GM19468 (cell line): ENCODE data around the gene AKAP5.
A peak's percentile ranks its signal among the peaks of the same experiment; 100 is the strongest.
"Not testable (repeated sequence)": the region's sequence is repeated elsewhere in the genome, so short reads cannot be mapped to it uniquely, and the experiment has no call there.

ENCODE experiments used
- ATAC-seq: cut with Tn5 transposase; IDR thresholded peaks from one replicate; pipeline ENCODE4 v1.9.1; 2021; ENCODE audit warnings: mild to moderate bottlenecking, moderate library complexity, moderate number of reproducible peaks; ENCODE audit not compliant: unreplicated experiment; ENCODE audit errors: extremely low read depth

The AKAP5 gene

DNA sequence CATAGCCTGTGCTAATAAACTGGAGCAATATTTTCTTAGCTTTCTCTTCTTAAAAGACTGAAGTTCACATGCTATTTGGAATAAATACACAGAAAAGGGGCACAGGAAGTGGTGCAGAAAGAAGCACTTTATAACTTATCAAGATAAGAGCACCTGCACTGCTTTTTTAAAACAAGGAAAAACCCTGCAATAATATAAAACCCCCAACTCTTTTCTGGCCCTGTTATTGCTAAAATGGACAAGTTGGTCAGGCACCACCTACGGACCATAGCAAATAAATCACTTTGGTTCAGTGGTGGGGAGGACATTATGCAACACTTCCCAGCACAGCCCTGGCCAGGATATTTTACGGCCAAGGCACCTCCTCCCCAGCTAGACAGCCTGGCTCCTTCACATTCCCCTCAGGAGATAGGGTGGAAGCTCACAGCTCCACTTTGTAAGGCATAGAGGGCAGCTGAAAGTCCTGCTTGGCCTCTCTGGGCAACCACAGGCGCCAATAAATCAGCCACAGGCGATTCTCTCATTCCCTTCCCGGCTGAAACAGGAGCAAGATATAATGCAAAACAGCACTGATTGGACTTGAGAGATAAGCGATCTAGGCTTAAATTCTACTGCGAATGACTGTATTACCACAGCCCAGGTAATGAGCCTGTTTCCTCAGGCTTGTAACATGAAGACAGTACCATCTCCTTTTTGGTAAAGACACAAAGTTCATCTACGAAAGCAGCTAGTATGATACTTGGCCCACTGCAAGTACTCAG is 36.3 kb downstream of the AKAP5 start:
- ATAC-seq: no peak

DNA sequence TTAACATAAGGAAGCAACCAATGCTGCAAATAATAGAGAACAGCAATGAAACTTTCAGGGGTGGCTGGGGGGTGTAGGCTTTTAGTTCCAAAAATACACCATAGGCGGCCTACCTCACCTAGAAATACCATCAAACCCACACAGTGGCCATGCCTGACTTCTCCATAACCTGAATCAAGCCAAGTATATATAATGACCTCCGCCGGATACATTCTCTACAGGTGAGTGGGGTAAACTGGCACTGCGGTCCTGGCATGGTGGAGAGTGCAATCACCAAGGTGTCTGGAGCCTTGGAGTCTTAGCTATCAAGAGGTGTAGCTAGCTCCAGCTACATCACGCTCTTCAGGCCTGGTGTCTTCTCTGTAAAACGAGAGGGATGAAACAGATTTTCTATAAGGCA is 37.2 kb downstream of the AKAP5 start:
- no peak for ATAC-seq

DNA sequence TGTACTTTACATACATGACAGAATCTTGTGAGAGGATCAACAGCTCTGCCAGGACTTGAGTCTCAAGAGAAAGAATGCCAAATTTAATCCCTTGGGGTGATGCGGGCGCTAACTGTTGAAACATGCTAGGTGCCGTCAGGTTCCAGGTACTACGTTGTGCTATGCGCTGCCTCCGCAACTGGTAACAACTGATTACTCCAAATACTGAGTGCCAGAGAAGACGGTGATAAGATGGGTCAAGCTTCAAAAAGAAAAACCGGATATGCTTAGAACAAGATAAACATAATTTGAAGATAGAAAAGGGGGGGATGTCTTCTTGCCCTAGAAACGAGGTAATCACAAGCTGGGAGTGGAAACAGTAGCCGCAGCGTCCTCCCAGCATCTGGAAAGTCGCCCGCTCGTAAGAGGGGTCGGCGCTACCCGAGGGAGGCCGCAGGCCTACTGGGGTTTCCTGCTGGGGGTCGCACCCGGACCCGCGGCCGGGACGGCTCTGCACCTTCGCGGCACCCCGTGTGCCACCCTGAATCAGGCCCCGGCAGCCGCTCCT is 37.7 kb downstream of the AKAP5 start:
- ATAC-seq: no peak

DNA sequence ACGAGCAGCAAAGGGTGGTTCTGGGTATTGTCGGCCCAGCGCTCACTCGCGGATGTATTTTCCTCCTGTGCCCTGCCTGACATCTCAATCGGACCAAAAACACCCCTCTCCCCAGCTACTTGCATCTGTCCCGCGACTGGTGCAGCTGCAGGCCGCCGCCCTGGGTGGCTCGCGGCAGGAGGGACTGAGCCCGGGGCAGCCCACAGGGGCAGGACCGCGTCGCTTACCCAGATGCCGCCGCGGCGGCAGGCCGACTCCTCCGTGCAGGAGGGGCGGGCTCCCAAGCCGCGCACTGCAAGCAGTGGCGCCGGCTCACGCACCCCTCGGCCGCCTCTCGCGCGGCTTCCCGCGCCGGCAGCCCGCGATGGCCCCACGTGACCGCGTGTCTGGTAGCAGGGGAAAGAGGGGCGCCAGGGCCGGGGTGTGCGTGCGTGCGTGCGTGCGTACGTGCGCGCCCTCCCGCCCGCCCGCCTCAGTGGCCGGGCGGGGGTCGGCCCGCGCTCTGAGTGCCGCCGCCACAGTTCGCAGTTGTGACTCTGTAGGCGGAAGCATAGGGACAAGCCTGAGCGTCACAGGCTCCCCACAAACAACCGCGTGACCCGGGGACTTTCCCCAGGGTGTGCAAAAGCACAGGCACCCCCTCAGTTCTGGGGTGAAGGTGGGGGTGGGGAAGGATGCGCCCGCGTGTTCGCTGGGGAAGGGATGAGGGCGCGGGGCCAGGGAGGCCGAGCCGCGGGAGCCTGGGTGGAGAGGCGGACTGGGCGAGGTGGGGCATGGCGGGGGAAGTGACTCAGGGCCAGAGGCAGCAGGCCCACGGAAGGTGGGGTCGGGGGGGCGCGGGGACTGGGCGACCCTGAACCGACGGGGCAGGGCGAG is 38.4 kb downstream of the AKAP5 start, which contains the start of gene ZBTB25:
Gene ZBTB25, minus strand, starts transcription at position 405 of the 876 bp plus-strand sequence. CDS start 13,305 bp downstream, outside the sequence.
- peak; percentile 56 for ATAC-seq

DNA sequence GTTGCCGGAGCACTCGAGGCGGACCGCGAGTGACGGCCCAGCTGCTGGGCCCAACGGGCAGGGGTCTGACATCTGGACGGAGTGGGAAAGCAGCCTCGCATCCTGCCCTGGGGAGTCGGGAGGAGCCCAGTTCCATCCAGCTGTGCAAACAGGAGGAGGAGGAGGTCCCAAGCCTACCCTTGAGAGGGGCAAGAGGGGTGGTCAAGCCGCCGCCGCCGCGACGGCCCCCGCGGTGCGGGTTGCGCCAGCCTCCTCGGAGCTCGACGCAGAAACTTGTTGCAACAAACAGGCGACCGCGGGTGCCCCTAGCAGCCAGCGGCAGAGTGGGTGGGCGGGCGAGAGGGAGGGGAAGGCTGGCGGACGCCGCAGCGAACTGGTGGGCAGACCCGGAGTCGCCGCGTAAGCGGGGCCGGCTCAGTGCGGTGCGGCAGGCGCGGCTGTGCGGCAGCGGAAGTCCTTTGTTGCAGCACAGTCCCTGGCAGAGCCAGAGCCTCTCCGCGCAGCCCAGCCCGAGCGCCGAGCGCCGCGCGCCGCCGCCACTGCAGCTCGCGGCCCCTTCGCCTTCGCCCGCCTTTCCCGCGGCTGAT is 39.1 kb downstream of the AKAP5 start, which contains the start of gene ZBTB1:
Gene ZBTB1, plus strand, starts transcription at position 461 of the 587 bp plus-strand sequence. CDS start 16,735 bp downstream, outside the sequence.
- no peak for ATAC-seq

DNA sequence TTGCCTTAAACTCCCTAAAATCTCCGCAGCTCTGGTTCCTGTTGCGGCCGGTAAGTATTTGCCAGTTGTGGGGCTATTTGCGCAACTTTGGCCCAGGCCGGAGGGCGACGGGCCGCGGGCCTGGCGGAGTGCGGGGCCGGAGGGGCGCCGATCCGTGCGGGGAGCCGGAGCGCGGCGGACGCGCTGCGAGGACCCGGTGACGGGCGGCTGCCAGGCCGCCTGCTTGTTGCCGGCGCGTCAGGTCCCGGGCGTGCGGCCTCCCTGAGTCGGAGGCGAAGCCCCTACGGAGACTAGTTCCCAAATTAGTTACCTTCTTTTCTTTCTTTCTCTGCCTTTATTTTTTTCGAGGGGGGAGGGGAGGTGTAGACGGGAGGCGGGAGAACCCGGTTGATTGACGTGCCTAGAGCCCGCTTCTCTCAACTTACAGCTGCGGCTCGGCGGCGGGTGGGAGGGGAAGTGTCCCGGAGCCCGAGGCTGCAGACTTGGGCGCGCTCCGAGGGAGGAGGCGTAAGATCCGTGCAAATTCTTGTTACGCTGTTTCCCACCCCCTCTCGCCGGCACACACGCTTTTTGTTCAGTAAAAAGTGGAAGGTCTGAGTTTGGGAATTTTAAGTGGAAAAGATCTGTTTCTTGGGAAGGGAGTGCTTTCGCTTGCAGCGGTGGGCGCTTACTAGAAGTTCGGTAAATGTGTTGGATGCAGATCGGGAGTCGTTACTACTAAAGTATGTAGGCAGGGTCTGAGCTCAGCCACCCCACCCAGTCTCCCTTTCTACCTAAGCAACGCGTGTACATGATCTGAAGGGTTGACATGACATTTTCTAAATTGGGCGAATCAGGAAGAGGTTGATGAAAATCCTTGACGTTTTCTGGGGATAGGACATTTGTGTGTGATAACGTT is 39.8 kb downstream of the AKAP5 start:
- ATAC-seq: no peak

DNA sequence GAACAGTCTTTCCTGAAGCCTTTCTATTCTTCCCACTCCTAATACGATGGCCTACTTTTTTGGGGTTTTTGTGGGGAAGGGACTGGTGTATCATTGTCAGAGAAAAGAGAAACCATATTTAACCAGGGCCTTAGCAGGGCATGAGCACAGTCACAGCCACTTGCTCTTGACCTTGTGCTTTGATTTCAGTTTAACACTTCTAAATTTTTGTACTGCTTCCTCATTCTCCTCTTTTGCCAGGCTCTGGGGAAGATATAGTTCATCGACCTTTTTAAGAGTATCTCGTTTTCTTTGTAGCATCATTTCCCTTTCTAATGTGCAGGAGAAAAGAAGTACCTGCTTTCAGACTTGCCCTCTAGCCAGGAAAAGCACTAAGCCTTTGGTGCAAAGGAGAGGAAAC is 41.4 kb downstream of the AKAP5 start:
- ATAC-seq: no peak

DNA sequence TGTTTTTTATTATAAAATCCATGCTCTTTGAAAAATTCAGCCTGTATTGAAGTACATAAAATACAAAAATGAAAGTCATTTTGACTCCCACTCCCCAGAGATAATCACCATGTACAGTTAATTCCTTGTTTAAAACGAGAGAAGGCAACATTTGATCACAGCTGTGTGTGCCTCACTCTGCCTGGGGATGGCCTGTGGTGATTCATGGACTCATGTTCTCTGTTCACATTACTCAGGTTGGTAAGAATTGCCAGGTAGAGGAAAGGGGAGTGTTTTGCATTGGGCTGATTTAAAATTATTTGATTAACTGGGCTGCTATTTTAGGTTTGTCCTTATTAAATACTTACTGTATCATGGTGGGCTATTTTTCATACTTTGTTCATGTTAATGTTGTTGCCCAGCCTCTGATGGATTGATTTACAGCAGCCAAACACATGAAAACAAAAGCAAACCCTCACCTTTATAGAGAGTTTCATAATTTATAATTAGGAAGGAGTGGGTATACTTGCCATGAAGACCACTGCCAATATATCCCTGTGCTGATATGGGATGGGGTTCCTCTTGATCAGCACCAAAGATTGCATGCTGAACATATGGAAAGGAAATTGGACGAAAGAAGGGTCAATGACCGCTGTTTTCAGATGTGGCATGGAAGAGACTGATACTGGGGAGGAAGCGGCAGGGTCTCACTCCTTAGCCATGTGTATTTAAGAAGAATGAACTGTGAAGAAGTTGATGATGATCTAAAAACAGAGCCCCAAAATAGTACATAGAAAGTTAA is 42.3 kb downstream of the AKAP5 start:
- no peak for ATAC-seq

DNA sequence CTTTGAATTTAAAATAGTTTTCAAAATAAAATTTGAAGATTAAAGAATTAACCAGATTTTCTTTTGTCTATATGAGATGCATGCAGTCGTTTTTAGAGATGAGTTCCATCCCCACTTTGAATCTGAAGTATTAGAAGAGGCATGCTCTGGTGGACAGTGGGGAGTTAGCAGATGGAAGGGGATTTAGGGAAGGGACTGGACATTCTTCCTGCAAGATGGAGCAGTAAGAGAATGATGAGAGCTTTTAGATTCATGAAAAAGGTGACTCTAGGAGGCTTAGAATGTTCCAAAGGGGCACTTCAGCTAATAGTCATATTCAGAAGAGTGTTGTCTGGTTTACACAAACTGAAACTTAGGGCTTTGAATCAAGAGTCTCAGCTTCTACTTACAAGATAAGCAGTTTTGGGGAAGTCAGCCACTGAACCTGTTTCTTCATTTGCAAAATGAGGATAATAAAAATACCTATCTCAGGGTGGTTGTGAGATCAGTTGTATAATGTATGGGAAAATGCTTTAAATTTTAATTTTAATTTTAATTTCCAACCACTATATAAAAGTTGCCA is 43.0 kb downstream of the AKAP5 start:
- ATAC-seq: no peak

DNA sequence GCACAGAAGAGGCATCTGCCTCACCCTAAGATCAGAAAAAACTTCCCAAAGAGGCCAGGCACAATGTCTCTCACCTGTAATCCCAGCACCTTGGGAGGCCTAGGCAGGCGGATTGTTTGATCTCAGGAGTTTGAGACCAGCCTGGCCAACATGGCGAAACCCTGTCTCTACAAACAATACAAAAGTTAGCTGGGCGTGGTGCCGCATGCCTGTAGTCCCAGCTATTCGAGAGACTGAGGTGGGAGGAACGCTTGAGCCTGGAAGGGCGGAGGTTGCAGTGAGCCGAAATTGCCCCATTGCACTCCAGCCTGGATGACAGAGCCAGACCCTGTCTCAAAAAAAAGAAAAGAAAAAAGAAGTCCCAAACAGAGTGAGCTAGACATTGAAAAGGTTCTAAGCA is 43.7 kb downstream of the AKAP5 start:
- ATAC-seq: no peak

DNA sequence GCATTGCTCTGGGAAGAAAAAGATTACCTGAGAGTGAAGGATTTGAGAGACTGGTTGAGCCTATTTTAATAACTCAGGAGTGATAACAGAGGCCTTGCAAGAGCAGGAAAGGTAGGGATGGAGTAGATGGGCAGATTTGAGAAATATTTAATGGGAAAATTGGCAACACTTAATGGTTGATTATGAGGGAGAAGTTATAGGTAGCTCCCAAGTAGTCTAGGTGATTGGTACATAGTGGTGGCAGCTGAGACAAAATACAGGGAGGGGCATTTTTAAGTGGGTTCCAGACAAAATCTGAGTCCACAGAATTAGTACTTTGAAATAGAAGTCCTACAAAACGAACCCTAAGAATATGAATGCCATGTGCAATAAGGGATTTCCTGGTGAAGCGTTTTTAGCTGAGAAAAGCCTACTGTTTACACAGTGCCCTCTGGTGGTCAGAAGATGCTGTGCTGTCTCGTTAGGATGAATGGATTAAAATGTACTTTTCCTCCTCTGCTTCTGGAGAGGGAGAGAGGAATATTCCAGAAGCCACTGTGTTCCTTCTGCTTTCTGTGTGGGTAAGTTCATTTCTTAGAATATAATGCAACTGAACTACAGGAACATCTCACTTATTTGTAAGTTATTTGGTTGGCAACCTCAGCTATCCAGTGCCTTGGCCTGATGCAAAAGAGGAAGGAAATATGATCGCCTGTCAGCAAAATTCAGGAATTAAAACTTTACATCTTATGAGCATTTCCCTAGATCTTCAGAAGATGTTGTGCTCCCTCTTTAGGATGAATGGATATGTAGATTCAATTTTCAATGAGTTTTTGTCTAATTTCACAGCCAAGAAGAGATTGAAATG is 45.7 kb downstream of the AKAP5 start:
- ATAC-seq: no peak

DNA sequence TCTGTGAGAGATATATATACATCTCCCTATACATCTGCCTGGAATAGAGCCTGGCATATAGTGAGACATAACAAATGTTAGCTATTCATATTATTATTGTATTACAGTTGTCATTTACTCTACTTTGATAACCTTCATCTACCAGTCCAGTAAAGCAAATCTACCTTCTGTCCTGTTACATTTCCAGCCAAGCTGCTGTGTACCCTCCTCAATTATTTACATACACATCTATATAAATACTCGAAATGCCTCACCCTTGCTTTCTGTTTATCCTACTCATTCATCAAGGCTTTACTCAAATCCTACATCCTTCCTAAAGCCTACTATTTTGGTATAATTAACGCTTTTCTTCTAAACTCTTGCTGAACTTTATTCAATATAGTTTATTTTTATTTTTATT is 48.0 kb downstream of the AKAP5 start:
- ATAC-seq: no peak

DNA sequence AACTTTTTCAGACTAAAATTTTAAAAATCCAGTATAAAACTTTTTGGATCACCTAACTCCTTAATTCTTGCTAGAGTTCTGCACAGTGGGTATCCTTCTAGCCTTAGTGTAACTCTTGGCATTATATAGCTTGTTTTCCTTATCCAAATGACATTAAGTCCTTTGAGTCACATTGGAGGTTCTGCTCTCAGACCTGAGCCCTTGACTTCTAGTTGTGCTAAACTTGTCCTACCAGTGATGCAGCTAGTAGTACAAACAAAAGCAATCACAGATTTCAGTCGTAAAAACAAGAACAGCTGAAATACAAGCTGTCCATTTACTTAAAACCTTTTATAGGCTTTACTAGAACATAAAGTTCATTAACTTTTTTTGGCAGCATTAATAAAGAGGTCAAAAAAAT is 49.8 kb downstream of the AKAP5 start:
- ATAC-seq: no peak

DNA sequence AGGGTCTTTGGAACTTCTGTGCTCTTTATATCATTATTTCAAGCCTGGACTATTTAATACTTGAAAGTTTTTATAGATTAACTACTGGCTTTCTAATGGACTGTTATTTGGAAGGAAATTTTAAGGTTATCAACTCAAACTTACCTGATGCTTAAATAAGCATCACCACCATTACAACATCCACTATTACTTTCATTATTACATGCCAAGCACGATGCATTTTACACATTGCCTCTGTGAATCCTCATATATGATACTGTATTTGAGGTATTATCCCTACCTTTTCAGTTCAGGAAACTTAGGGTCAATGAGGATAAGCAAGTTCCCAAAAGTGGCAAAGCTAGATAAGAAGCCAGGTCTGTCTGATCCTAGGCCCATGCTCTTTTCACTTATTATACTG is 51.7 kb downstream of the AKAP5 start:
- no peak for ATAC-seq

DNA sequence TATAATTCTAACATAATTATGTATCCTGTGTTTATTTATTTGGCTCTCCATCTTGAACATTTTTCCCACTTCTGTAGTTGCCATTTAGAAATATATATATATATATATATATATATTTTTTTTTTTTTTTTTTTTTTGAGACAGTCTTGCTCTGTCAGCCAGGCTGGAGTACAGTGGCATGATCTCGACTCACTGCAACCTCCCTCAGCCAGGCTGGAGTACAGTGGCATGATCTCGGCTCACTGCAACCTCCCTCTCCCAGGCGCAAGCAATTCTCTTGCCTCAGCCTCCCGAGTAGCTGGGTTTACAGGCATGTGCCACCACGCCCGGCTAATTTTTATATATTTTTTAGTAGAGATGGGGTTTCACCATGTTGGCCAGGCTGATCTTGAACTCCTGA is 52.4 kb downstream of the AKAP5 start:
- not testable (repeated sequence) for ATAC-seq

DNA sequence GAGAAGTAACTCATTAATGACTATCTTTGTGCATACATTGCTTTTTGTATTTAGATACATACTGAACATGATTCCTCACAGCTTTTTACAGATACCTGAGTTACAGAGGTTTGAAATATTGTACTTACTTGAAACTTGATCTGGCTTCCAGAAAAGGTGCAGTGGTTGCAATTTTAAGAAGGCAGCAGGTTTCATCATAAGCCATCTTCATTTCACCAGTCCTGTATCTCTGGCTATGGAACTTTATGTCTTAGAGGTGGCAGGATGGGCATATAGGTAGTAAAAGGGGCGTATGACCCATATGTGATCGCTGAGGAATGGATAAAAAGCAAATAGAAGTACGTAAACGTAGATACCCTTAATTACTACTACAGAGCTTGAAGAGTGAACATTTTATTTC is 52.9 kb downstream of the AKAP5 start:
- no peak for ATAC-seq

DNA sequence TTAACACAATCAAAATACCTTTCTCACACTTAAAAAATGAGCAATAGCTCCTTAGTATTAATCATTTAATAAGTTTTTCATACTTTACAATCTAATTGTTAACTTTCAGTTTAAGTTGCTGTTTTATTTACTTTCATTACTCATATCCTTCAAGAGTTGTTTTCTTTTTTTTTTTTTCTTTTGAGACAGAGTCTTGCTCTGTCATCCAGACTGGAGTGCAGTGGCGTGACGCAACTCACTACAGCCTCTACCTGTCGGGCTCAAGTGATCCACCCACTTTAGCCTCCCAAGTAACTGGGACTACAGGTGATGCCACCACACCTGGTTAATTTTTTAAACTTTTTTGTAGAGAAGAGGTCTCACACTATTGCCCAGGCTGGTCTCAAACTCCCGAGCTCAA is 55.4 kb downstream of the AKAP5 start:
- no peak for ATAC-seq
